GM12878 (cell line): ENCODE data around the gene C2orf92. TPM values are rescaled to one million over a fixed set of nuclear protein-coding genes. Genes with fewer than 3 reads are reported as not detected.

Experiments
- ATAC-seq: fragments of 200-7000 bp; cut with Tn5 transposase; 3 replicates; pipeline ENCODE4 v1.9.1; 2020; ENCODE audit warnings: mild to moderate bottlenecking, moderate library complexity
- BruUV-seq: library from RNA; stranded (reverse); fragments of 400-500 nt; replicated peaks from 2 replicates; lab custom pipeline; 2021; lab: Mats Ljungman, UMichigan
- CTCF ChIA-PET: fragments of 300-600 bp; sonication (Branson Sonifier 250); formaldehyde crosslinking; extraction: SDS; loops from one replicate; lab custom pipeline; 2021; ENCODE audit warnings: inconsistent platforms; lab: Yijun Ruan, JAX
- POLR2A ChIA-PET: fragments of 350-600 bp; formaldehyde crosslinking; extraction: SDS; loops from one replicate; lab custom pipeline; 2021; ENCODE audit warnings: inconsistent platforms; lab: Charles Lee
- RAD21 ChIA-PET: fragments of 300-600 bp; sonication (Branson Sonifier 250); formaldehyde crosslinking; loops from one replicate; lab custom pipeline; 2023; ENCODE audit warnings: antibody characterized with exemption; ENCODE audit not compliant: unreplicated experiment; lab: Charles Lee
- SMC1A ChIA-PET: fragments of 300-600 bp; sonication (Branson Sonifier 250); formaldehyde crosslinking; loops from one replicate; lab custom pipeline; 2023; ENCODE audit not compliant: unreplicated experiment, uncharacterized antibody; lab: Charles Lee
- DNase-seq: peaks from one replicate; pipeline ENCODE4 v3.0.0-alpha.2; 2011; ENCODE audit warnings: low read depth, low spot score
- FAIRE-seq: peaks from 3 replicates; lab custom pipeline; 2011; peaks lifted over from hg19 to GRCh38; lab: Jason Lieb, UNC
- H2AFZ ChIP-seq: 2 replicates; pipeline ENCODE4 v1.6.0; 2011; ENCODE audit warnings: low read depth, low read length, control low read depth; ENCODE audit not compliant: control insufficient read depth
- H3K27ac ChIP-seq: 2 replicates; pipeline ENCODE4 v1.5.1; 2011; ENCODE audit warnings: control low read depth; ENCODE audit not compliant: control insufficient read depth, insufficient read depth
- H3K27me3 ChIP-seq, 2 experiments: replicated peaks in 1 of 2; 2 replicates each; pipeline versions ENCODE4 v1.6.0 to v1.6.1; 2011; ENCODE audit warnings: low read length in 1 of 2; ENCODE audit not compliant: control insufficient read depth in 2 of 2, insufficient read depth in 2 of 2
- H3K36me3 ChIP-seq, 2 experiments: 2 replicates each; pipeline ENCODE4 v1.5.1; 2011; ENCODE audit warnings: low read length in 1 of 2; ENCODE audit not compliant: control insufficient read depth in 2 of 2, insufficient read depth in 2 of 2
- H3K4me1 ChIP-seq: 2 replicates; pipeline ENCODE4 v1.6.1; 2011; ENCODE audit warnings: mild to moderate bottlenecking, low read length, moderate library complexity, mixed read lengths; ENCODE audit not compliant: control insufficient read depth, insufficient read depth
- H3K4me2 ChIP-seq: 2 replicates; pipeline ENCODE4 v1.6.0; 2011; ENCODE audit warnings: control low read depth; ENCODE audit not compliant: control insufficient read depth, insufficient read depth
- H3K4me3 ChIP-seq: fragments of 200-600 bp; sonication (generic); 2 replicates; pipeline ENCODE4 v1.5.1; 2016
- H3K79me2 ChIP-seq: 2 replicates; pipeline ENCODE4 v1.6.0; 2011; ENCODE audit warnings: low read length; ENCODE audit not compliant: control insufficient read depth, insufficient read depth
- H3K9ac ChIP-seq: 2 replicates; pipeline ENCODE4 v1.8.0; 2011; ENCODE audit warnings: low read length, control low read depth, mixed read lengths; ENCODE audit not compliant: control insufficient read depth, insufficient read depth
- H3K9me3 ChIP-seq: replicated peaks from 3 replicates; pipeline ENCODE4 v1.5.1; 2011; ENCODE audit warnings: mild to moderate bottlenecking, low read length; ENCODE audit not compliant: control insufficient read depth, insufficient read depth
- H4K20me1 ChIP-seq: 2 replicates; pipeline ENCODE4 v1.6.0; 2011; ENCODE audit not compliant: control insufficient read depth, insufficient read depth
- ATF2 ChIP-seq: IDR thresholded peaks from 2 replicates; pipeline ENCODE4 v1.6.1; 2012; ENCODE audit warnings: low read length, inconsistent platforms
- CEBPZ ChIP-seq: fragments of 150-350 bp; IDR thresholded peaks from 2 replicates; pipeline ENCODE4 v1.6.1; 2016; ENCODE audit warnings: low read depth, low read length
- E2F4 ChIP-seq: IDR thresholded peaks from 2 replicates; pipeline ENCODE4 v1.6.1; 2012; ENCODE audit warnings: low read depth, low read length, improper control_type of control experiment
- FOXK2 ChIP-seq: fragments of 450-650 bp; IDR thresholded peaks from 2 replicates; pipeline ENCODE4 v1.6.1; 2017; ENCODE audit warnings: mild to moderate bottlenecking, moderate library complexity
- NKRF ChIP-seq: fragments of 450-650 bp; conservative IDR thresholded peaks from 2 replicates; pipeline ENCODE4 v1.6.1; 2017; ENCODE audit warnings: mild to moderate bottlenecking, moderate library complexity
- PKNOX1 ChIP-seq: fragments of 450-650 bp; IDR thresholded peaks from 2 replicates; pipeline ENCODE4 v1.6.1; 2016; ENCODE audit warnings: mild to moderate bottlenecking
- RAD21 ChIP-seq: IDR thresholded peaks from 2 replicates; pipeline ENCODE4 v1.6.1; 2011; ENCODE audit warnings: mild to moderate bottlenecking, low read depth, low read length, moderate library complexity; ENCODE audit not compliant: insufficient read depth
- SIN3A ChIP-seq: IDR thresholded peaks from 2 replicates; pipeline ENCODE4 v1.6.1; 2012; ENCODE audit warnings: low read depth, low read length, improper control_type of control experiment
- USF2 ChIP-seq: IDR thresholded peaks from 2 replicates; pipeline ENCODE4 v1.6.1; 2011; ENCODE audit warnings: low read depth, low read length, improper control_type of control experiment, borderline replicate concordance
- WGBS: methylation state at CpG from one replicate; pipeline ENCODE4 v1.1.6; 2016; ENCODE audit warnings: low lambda C conversion rate; ENCODE audit not compliant: insufficient replicate concordance, insufficient coverage; ENCODE audit errors: missing lambda C conversion rate; 5-methylcytosine and 5-hydroxymethylcytosine counted together
- in situ Hi-C: fragments of 300-500 bp; cut with MboI; formaldehyde crosslinking; loops from 9 replicates; pipeline ENCODE4 v1.14.3; 2018; ENCODE audit warnings: mixed read lengths
- intact Hi-C: fragments of 100-400 bp; cut with micrococcal nuclease; formaldehyde crosslinking; loops from one replicate; pipeline ENCODE4 v1.14.2; 2022; ENCODE audit not compliant: unreplicated experiment
- polyA plus RNA-seq, 11 experiments: library from polyadenylated mRNA; depleted of rRNA in 4 of 11; unstranded in 6 of 11; stranded (reverse) in 5 of 11; fragments of >200 nt; fragmentation: Nextera tagmentation in 4 of 11; fragmentation: Illumina TruSeq in 1 of 11; extraction: Ambion mirVana in 4 of 11; extraction: Trizol in 1 of 11; gene quantifications; 1 replicate in 1 of 11; 2 replicates in 10 of 11; pipeline versions ENCODE4 v1.2.1 to v1.2.3, GENCODE V29; 2011 to 2016; ENCODE audit warnings: inconsistent platforms in 2 of 11, missing spikeins in 2 of 11, low read depth in 1 of 11
- total RNA-seq, 4 experiments: library from RNA; depleted of rRNA in 3 of 4; stranded (reverse); fragments of >200 nt in 3 of 4; fragmentation: Illumina TruSeq in 1 of 4; extraction: Trizol in 1 of 4; gene quantifications; 2 replicates each; pipeline versions ENCODE4 v1.2.1 to v1.2.3, GENCODE V29; 2013 to 2021

The C2orf92 gene
- total and polyA plus RNA-seq, 10 of the 15 experiments (the other 5 are each of a cell fraction or from before 2014, with no cell fraction given), result 0.40 to 10.1 (median 3.7) TPM

GRCh38 chr2:97738179-97739019, 68.9 kb downstream of the C2orf92 start:
- intact Hi-C loops (no loop called here), in situ Hi-C loops (loop anchor here (10.0 kb wide), 2 partner anchors 646 to 1674 kb away; no protein-coding TSS in a partner anchor)
- no peak; the same call in 2 of the 3 replicates for ATAC-seq
- DNase-seq, result no peak
- 72% methylated on average over 9 of the region's 9 CpGs for WGBS
- Histone ChIP-seq H3K27me3 (no peaks in the 10 kb centered on the region), H3K27ac (no peak overlapping the region), H2AFZ (no peak overlapping the region), H3K4me3 (no peak overlapping the region), H3K4me1 (no peaks in the 10 kb centered on the region), H3K36me3 (no peaks in the 10 kb centered on the region), H3K9ac (no peak overlapping the region), H3K9me3 (no peaks in the 10 kb centered on the region), H3K79me2 (no peaks in the 10 kb centered on the region), H4K20me1 (no peaks in the 10 kb centered on the region), H3K4me2 (no peak overlapping the region)
- POLR2A ChIA-PET, result no interaction called here
- CTCF ChIA-PET, result interaction anchor here (3.2 kb wide), 1 partner anchor 40 kb away, joined by 10 read pairs; no protein-coding TSS in a partner anchor
- SMC1A ChIA-PET, result no interaction called here
- BruUV-seq, result no TSS peak
- FAIRE-seq, result no peak
- RAD21 ChIA-PET, result interaction anchor here (0.6 kb wide), 1 partner anchor 169 kb away, joined by 4 read pairs; no protein-coding TSS in a partner anchor
- TF ChIP-seq USF2 (no peak), E2F4 (no peak), SIN3A (no peak), CEBPZ (no peak), NKRF (no peak), PKNOX1 (no peak), FOXK2 (no peak), ATF2 (no peak), RAD21 (no peak)
